ENCODE data around the gene PSMC3.

DNA sequence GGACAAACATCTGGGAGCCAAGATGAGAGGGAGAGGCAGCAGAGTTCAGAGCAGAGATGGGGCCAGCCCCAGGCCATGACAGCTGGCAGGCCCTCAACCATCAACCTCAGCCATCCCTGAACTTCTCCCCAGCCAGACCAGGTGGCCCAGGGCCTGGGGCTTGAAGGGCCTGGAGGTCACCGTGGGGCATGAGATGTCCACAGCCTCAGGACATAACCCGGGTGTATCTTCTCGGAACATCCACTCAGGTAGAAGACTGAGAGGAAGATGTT, 30.3 kb downstream of the PSMC3 start:
- TF ChIP-seq BHLHE40 (IDR thresholded peaks at IDR 0.05; ENCODE audit: borderline replicate concordance) (no peak), SP1 (IDR thresholded peaks at IDR 0.05) (no peak), ZNF384 (IDR thresholded peaks at IDR 0.05) (no peak), FOXM1 (IDR thresholded peaks at IDR 0.05; ENCODE audit: borderline replicate concordance) (no peak), SUZ12 (IDR thresholded peaks at IDR 0.05) (no peak), FOXK2 (IDR thresholded peaks at IDR 0.05) (no peak), ELF4 (IDR thresholded peaks at IDR 0.05) (no peak), CTBP1 (IDR thresholded peaks at IDR 0.05; ENCODE audit: borderline replicate concordance) (no peak), TARDBP (IDR thresholded peaks at IDR 0.05) (no peak), FOXA1 (IDR thresholded peaks at IDR 0.05) (no peak)
- TF ChIP-seq, protein P1, sequence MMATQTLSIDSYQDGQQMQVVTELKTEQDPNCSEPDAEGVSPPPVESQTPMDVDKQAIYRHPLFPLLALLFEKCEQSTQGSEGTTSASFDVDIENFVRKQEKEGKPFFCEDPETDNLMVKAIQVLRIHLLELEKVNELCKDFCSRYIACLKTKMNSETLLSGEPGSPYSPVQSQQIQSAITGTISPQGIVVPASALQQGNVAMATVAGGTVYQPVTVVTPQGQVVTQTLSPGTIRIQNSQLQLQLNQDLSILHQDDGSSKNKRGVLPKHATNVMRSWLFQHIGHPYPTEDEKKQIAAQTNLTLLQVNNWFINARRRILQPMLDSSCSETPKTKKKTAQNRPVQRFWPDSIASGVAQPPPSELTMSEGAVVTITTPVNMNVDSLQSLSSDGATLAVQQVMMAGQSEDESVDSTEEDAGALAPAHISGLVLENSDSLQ (IDR thresholded peaks at IDR 0.05) = no peak
